Right atrium auricular region (tissue), 2 donors: ENCODE measurements around the gene UGT1A7. TPM values are rescaled to one million over a fixed set of nuclear protein-coding genes. Genes with fewer than 3 reads are reported as not detected.

Experiments used
- DNase-seq: peaks from one replicate; pipeline ENCODE4 v3.0.0-alpha.2; 2019; ENCODE audit warnings: low spot score
- H3K27ac ChIP-seq, 2 donors: fragments of 200-600 bp; sonication (generic); 1 replicate in 1 of 2; 2 replicates in 1 of 2; pipeline ENCODE4 v1.5.1; 2016 to 2019
- H3K27me3 ChIP-seq, 2 donors: fragments of 200-600 bp; sonication (generic); one replicate each; pipeline versions ENCODE4 v1.5.1 to v1.6.0; 2017 to 2019
- H3K36me3 ChIP-seq: fragments of 200-600 bp; sonication (generic); one replicate; pipeline ENCODE4 v1.5.1; 2016
- H3K4me1 ChIP-seq, 2 donors: fragments of 200-600 bp; sonication (generic); one replicate each; pipeline versions ENCODE4 v1.5.1 to v1.6.0; 2017 to 2019
- H3K4me3 ChIP-seq, 2 donors: fragments of 200-600 bp; sonication (generic); 1 replicate in 1 of 2; 2 replicates in 1 of 2; pipeline ENCODE4 v1.5.1; 2017 to 2019; ENCODE audit warnings: mild to moderate bottlenecking in 1 of 2, moderate library complexity in 1 of 2
- H3K9me3 ChIP-seq, 2 donors: fragments of 200-600 bp; sonication (generic); one replicate each; pipeline ENCODE4 v1.5.1; 2019
- total RNA-seq, 2 donors: library from RNA; depleted of rRNA; stranded (reverse); fragments of >200 nt; gene quantifications; one replicate each; pipeline ENCODE4 v1.1.0, GENCODE V29; 2016
- TF ChIP-seq, protein P1 (sequence below), 2 donors: fragments of 200-600 bp; sonication (generic); IDR thresholded peaks; one replicate each; pipeline ENCODE4 v1.5.1; 2019; ENCODE audit warnings: antibody characterized with exemption in 2 of 2

Gene UGT1A7
- total RNA-seq, 2 donors from 2014 or later = not detected

DNA sequence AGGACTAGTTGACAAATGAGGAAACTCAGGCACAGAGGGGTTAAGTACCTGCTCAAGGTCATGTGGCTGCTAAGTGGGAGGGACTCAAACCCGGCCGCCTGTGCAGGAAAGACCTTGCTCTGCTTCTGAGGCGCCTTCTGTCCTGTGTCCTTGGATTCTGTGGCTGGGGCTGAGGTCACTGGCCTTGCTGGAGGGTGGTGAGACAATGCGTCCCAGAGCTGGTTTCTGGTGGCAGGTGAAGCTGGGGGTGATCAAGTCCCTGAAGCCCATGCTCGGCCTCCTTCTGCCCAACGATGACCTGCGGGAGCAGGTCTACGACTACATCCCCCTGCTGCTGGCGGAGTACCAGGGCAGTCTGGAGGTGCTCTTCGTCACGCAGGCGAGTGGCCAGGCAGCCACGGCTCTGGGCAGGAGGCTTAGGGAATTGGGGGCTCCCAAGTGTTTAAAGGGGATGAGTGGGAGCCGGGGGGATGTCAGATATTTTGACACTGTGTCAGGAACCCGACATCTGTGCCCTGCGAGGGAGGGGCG lies 112.5 kb downstream of the UGT1A7 start:
- no peaks in the 10 kb centered on the region for H3K4me1 ChIP-seq

DNA sequence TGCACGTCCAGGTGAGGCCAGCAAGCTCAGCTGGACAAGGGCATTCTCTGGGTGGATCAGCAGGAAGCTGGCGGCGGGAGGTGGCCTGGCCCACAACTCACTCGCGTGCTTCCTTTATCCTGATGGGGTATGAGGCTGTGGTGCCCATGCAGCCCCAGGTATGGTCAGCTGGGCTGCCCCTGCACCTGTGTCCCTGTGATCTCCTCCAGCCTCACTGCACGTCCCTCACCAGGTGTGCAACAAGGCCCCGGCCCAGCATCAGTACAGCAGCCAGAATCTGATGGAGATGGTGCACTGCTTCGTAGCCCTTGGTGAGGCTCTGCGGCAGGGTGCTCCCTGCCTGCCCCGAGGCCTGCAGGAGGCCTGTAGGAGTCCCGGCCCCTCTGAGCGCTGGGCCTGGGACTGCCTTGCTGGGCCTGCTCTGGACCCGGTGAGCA lies 114.1 kb downstream of the UGT1A7 start:
- DNase-seq = peak; percentile 43
- no peaks in the 10 kb centered on the region for H3K27me3 ChIP-seq
- TF ChIP-seq, protein P1, sequence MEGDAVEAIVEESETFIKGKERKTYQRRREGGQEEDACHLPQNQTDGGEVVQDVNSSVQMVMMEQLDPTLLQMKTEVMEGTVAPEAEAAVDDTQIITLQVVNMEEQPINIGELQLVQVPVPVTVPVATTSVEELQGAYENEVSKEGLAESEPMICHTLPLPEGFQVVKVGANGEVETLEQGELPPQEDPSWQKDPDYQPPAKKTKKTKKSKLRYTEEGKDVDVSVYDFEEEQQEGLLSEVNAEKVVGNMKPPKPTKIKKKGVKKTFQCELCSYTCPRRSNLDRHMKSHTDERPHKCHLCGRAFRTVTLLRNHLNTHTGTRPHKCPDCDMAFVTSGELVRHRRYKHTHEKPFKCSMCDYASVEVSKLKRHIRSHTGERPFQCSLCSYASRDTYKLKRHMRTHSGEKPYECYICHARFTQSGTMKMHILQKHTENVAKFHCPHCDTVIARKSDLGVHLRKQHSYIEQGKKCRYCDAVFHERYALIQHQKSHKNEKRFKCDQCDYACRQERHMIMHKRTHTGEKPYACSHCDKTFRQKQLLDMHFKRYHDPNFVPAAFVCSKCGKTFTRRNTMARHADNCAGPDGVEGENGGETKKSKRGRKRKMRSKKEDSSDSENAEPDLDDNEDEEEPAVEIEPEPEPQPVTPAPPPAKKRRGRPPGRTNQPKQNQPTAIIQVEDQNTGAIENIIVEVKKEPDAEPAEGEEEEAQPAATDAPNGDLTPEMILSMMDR (IDR thresholded peaks at IDR 0.05) = no peak
- H3K4me3 ChIP-seq = no peak overlapping the region
- H3K9me3 ChIP-seq = no peaks in the 10 kb centered on the region
- no peaks in the 10 kb centered on the region for H3K4me1 ChIP-seq
- no peak overlapping the region for H3K27ac ChIP-seq
- no peaks in the 10 kb centered on the region for H3K36me3 ChIP-seq

More for the DNA sequence above, 112.5 kb downstream of the UGT1A7 start:
- peak; percentile 36 for DNase-seq
- Histone ChIP-seq H3K9me3 (no peaks in the 10 kb centered on the region), H3K27ac (no peak overlapping the region), H3K27me3 (no peaks in the 10 kb centered on the region), H3K36me3 (no peaks in the 10 kb centered on the region), H3K4me3 (no peak overlapping the region)
- TF ChIP-seq, protein P1 (IDR thresholded peaks at IDR 0.05) = no peak

DNA sequence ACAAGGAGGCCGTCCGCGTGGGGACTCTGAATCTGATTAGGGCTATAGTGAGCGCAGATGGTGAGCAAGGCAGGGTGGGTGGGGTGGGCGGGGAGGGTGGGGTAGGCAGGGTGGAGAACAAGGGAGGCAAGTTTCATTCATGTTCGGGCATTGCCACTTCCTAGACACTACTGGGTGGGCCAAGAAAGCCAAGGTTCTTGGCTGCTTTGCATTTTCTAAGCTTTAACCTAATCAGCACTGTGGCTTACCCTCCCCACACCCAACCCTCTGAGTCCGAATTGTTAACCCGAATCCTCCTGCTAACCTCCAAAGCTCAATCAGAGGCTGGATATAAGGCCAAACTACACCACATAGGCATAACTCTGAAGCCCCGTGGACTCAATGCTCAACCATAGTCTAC lies 114.6 kb downstream of the UGT1A7 start:
- Histone ChIP-seq H3K36me3 (no peaks in the 10 kb centered on the region), H3K27me3 (no peaks in the 10 kb centered on the region), H3K4me3 (no peak overlapping the region), H3K27ac (no peak overlapping the region), H3K4me1 (no peaks in the 10 kb centered on the region), H3K9me3 (no peaks in the 10 kb centered on the region)
- DNase-seq = peak; percentile 7
- TF ChIP-seq, protein P1 (IDR thresholded peaks at IDR 0.05) = no peak

DNA sequence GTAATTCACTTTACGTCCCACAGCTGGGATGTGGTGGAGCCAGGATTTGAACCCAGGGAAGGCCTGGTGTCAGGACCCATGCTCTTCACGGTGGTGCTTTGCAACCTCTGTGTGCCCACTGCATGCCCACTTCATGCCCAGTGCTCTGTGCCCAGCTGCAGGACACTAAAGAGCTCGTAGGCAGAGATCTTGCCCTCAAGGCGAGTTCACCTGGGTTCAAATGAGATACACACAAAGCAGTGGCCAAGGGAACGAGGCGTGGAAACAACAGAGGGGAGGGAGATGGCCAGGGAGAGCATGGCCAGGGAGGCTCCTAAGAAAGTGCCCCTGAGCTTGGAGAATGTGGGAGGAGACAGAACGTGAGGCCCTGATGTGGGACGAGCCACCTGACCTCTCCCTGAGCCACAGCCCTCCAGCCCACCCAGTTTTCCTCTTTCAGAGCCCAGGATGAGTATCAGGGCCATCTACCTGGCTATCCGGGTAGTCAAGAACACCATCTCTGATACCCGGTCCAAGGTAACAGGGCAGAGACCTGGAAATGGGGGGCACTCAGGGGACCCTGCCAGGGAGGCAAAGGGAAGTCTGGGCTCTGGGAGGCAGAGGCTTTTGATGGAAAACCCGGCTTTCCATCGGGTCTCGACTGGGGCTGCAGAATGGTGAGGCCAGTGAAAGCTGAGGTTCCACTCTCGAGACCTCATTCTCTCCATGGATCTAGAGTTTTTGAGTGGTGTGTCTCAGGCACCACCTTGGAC lies 116.8 kb downstream of the UGT1A7 start:
- Histone ChIP-seq H3K27me3 (no peaks in the 10 kb centered on the region), H3K4me3 (no peak overlapping the region), H3K27ac (no peak overlapping the region), H3K36me3 (no peaks in the 10 kb centered on the region), H3K9me3 (no peaks in the 10 kb centered on the region), H3K4me1 (no peaks in the 10 kb centered on the region)
- TF ChIP-seq, protein P1 (IDR thresholded peaks at IDR 0.05) = no peak
- peak; percentile 11 for DNase-seq

DNA sequence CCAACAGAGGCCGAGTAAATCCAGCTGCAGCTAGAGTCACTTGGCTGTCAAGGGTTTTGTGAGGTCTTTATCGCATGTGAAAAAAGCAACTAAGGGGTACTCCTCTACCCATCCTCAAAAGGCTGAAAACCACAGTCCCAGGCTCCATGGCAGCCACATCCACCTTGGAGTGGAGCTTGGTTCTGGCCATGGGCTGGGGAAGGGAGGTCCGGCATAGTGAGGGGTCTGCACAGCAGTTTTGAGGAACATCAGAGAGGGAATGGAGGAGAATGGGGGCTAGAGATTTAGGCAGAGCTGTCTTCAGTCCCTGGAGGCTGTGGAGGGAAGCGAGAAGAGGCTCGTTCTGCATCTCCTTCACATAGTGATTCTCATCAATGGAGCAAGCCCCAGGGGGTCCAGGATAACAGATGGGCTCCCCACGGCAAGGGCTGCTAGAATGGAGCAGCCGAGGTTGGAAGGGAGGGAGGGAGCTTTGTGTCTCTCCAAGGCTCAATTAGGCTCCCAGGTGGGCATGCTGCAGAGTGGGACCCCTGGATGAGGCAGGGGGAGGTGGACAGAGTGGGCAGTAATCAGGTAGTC lies 117.5 kb downstream of the UGT1A7 start:
- Histone ChIP-seq H3K36me3 (no peaks in the 10 kb centered on the region), H3K27ac (no peak overlapping the region), H3K9me3 (no peaks in the 10 kb centered on the region), H3K4me1 (no peaks in the 10 kb centered on the region), H3K4me3 (no peak overlapping the region), H3K27me3 (no peaks in the 10 kb centered on the region)
- peak; percentile 52 for DNase-seq
- TF ChIP-seq, protein P1 (IDR thresholded peaks at IDR 0.05) = no peak
